Skeletal muscle satellite cell (primary cell): ENCODE data around the gene EXOC1. TPM values are rescaled to one million over a fixed set of nuclear protein-coding genes. Genes with fewer than 3 reads are reported as not detected.

Source experiments
- small RNA-seq: library from RNA; depleted of rRNA; stranded (forward); fragments of <200 nt; gene quantifications from one replicate; pipeline ENCODE3, GENCODE V24; 2012

The EXOC1 gene

Small RNA genes lying within 50 kb of the gene (small RNA-seq; reads per million reads assigned to genes)
- gene RNU6-652P, result not detected
